K562 (cell line): ENCODE measurements around the gene RIOK3. TPM values are rescaled to one million over a fixed set of nuclear protein-coding genes. Genes with fewer than 3 reads are reported as not detected.
A peak's percentile ranks its signal among the peaks of the same experiment; 100 is the strongest.

Experiments used
- ARHGAP35 ChIP-seq: fragments of 450-650 bp; IDR thresholded peaks from 2 replicates; pipeline ENCODE4 v1.6.1; 2018; ENCODE audit not compliant: partially characterized antibody
- BRCA1 ChIP-seq, 2 experiments: fragments of 450-650 bp in 1 of 2; sonication (generic) in 1 of 2; formaldehyde crosslinking in 1 of 2; IDR thresholded peaks; 2 replicates each; pipeline versions ENCODE4 v1.5.0 to v1.6.1; 2017 to 2020; ENCODE audit warnings: mild to moderate bottlenecking in 1 of 2, missing genetic modification reagents in 1 of 2
- C11orf30 ChIP-seq: fragments of 450-650 bp; IDR thresholded peaks from 2 replicates; pipeline ENCODE4 v1.6.1; 2016; ENCODE audit warnings: low read depth, mild to moderate bottlenecking
- LARP7 ChIP-seq: fragments of 450-650 bp; IDR thresholded peaks from 2 replicates; pipeline ENCODE4 v1.6.1; 2016
- RAD51 ChIP-seq: fragments of 450-650 bp; IDR thresholded peaks from 2 replicates; pipeline ENCODE4 v1.7.1; 2016; ENCODE audit warnings: low read depth, mild to moderate bottlenecking, borderline replicate concordance
- REST ChIP-seq, 2 experiments: fragments of 450-650 bp; formaldehyde crosslinking in 1 of 2; IDR thresholded peaks; 2 replicates each; pipeline versions ENCODE4 v1.4.0 to v1.6.1; 2014 to 2020; ENCODE audit warnings: mild to moderate bottlenecking in 2 of 2, borderline replicate concordance in 1 of 2, low read depth in 1 of 2
- SMARCA4 ChIP-seq: fragments of 450-650 bp; IDR thresholded peaks from 2 replicates; pipeline ENCODE4 v1.6.1; 2016
- SMARCE1 ChIP-seq: fragments of 450-650 bp; IDR thresholded peaks from 2 replicates; pipeline ENCODE4 v1.7.1; 2016; ENCODE audit warnings: mild to moderate bottlenecking
- SREBF2 ChIP-seq: sonication (generic); formaldehyde crosslinking; IDR thresholded peaks from 2 replicates; pipeline ENCODE4 v1.4.0; 2020; ENCODE audit warnings: mild to moderate bottlenecking, missing genetic modification reagents
- ZNF253 ChIP-seq: fragments of 250-450 bp; sonication (Bioruptor Pico); conservative IDR thresholded peaks from 2 replicates; pipeline ENCODE4 v1.6.1; 2021; ENCODE audit warnings: mild to moderate bottlenecking
- ZNF3 ChIP-seq: fragments of 250-450 bp; sonication (Bioruptor Pico); IDR thresholded peaks from 2 replicates; pipeline ENCODE4 v1.5.0; 2021; ENCODE audit warnings: mild to moderate bottlenecking, moderate library complexity
- ZNF518B ChIP-seq: fragments of 250-450 bp; sonication (Bioruptor Pico); IDR thresholded peaks from 2 replicates; pipeline ENCODE4 v1.5.0; 2021; ENCODE audit warnings: mild to moderate bottlenecking, moderate library complexity
- ZNF589 ChIP-seq: fragments of 200-800 bp; sonication (Bioruptor generic); IDR thresholded peaks from 2 replicates; pipeline ENCODE4 v1.6.1; 2016; ENCODE audit warnings: low read depth, missing genetic modification characterization, missing compliant biosample characterization
- polyA plus RNA-seq, 8 experiments: library from polyadenylated mRNA; depleted of rRNA in 4 of 8; stranded (reverse) in 5 of 8; unstranded in 3 of 8; fragments of >200 nt; fragmentation: Nextera tagmentation in 2 of 8; fragmentation: Illumina TruSeq in 1 of 8; extraction: Ambion mirVana in 2 of 8; extraction: Trizol in 1 of 8; gene quantifications; 2 replicates each; pipeline versions ENCODE4 v1.2.1 to v1.2.3, GENCODE V29; 2011 to 2014; ENCODE audit warnings: inconsistent platforms in 1 of 8, missing spikeins in 1 of 8
- total RNA-seq, 7 experiments: library from RNA; depleted of rRNA in 6 of 7; stranded (reverse); fragments of >200 nt in 6 of 7; fragmentation: Illumina TruSeq in 2 of 7; extraction: Trizol in 2 of 7; gene quantifications; 2 replicates each; pipeline versions ENCODE4 v1.2.1 to v1.2.3, GENCODE V29; 2011 to 2021; ENCODE audit warnings: low replicate concordance in 1 of 7

Gene RIOK3
- total and polyA plus RNA-seq, 9 of the 15 experiments (the other 6 are each of a cell fraction or from before 2014, with no cell fraction given), result 21.4 to 89.5 (median 62.9) TPM

- TF ChIP-seq SMARCA4 (peak; percentile 86), ZNF253 (CRISPR knock-in tag) (no peak), ZNF518B (no peak), ZNF3 (CRISPR knock-in tag) (no peak), ARHGAP35 (no peak), C11orf30 (peak; percentile 56), SMARCE1 (peak; percentile 83), REST (IDR thresholded peaks at IDR 0.05; ENCODE audit: borderline replicate concordance) (peak; percentile 3; the same call in 1 of the 2 replicates), REST (CRISPR knock-in tag; IDR thresholded peaks at IDR 0.05; ENCODE audit: low read depth) (no peak), LARP7 (no peak), RAD51 (no peak), ZNF589 (CRISPR knock-in tag) (no peak), SREBF2 (CRISPR knock-in tag) (no peak), BRCA1 (IDR thresholded peaks at IDR 0.05) (no peak), BRCA1 (CRISPR knock-in tag; IDR thresholded peaks at IDR 0.05) (no peak)
These were observed 76.5 kb downstream of the RIOK3 start (continued) for GRCh38 chr18:23529604-23530003.
